Stimulated activated naive B cell treated with anti-CD40 and anti-IgM and Interleukin-4, amounts not matched to agents 10 μg/mL and 1 μg/mL and 100 μg/mL, for 72 hours (primary cell): ENCODE results near the gene ABCA1.
"Not testable (repeated sequence)": the region's sequence is repeated elsewhere in the genome, so short reads cannot be mapped to it uniquely, and the experiment has no call there.

Experiments
- ATAC-seq, 2 donors: fragments of 150-1000 bp; cut with Tn5 transposase; replicated peaks; 2 replicates each; pipeline ENCODE4 v1.10.0; 2021; ENCODE audit warnings: moderate library complexity in 1 of 2
- DNase-seq: peaks from one replicate; pipeline ENCODE4 v3.0.0; 2021
- H3K27ac Mint-ChIP-seq: one replicate; pipeline ENCODE4 v1.8.0; 2022; ENCODE audit warnings: mild to moderate bottlenecking, mixed read lengths
- H3K27me3 Mint-ChIP-seq, 2 donors: one replicate each; pipeline ENCODE4 v1.8.0; 2022; ENCODE audit warnings: mixed read lengths in 2 of 2
- H3K36me3 Mint-ChIP-seq, 2 donors: one replicate each; pipeline ENCODE4 v1.8.0; 2022; ENCODE audit warnings: mixed read lengths in 2 of 2, mild to moderate bottlenecking in 1 of 2
- H3K4me1 Mint-ChIP-seq, 2 donors: one replicate each; pipeline ENCODE4 v1.8.0; 2022; ENCODE audit warnings: mixed read lengths in 2 of 2, mild to moderate bottlenecking in 1 of 2
- H3K4me3 Mint-ChIP-seq, 2 donors: one replicate each; pipeline ENCODE4 v1.8.0; 2022; ENCODE audit warnings: mild to moderate bottlenecking in 2 of 2, mixed read lengths in 2 of 2, moderate library complexity in 1 of 2
- H3K9me3 Mint-ChIP-seq, 2 donors: one replicate each; pipeline ENCODE4 v1.8.0; 2022; ENCODE audit warnings: mixed read lengths in 2 of 2, mild to moderate bottlenecking in 1 of 2

ABCA1 gene

GRCh38 chr9:104963076-104963475, 35.1 kb upstream of the ABCA1 start:
- DNase-seq (no peak), ATAC-seq (no peak)
- H3K36me3 Mint-ChIP-seq: no peaks in the 10 kb centered on the region
- no peaks in the 10 kb centered on the region for H3K9me3 Mint-ChIP-seq
- no peak overlapping the region for H3K4me3 Mint-ChIP-seq
- H3K27ac Mint-ChIP-seq: no peak overlapping the region
- peaks cover 11 to 16% of the 10 kb centered on the region in 2 donors for H3K27me3 Mint-ChIP-seq
- peaks cover 5 to 7% of the 10 kb centered on the region in 2 donors for H3K4me1 Mint-ChIP-seq

GRCh38 chr9:104961701-104962359, 33.9 kb upstream of the ABCA1 start:
- Mint-ChIP-seq H3K27me3 (peaks cover 11 to 16% of the 10 kb centered on the region in 2 donors), H3K4me1 (peaks cover 5% of the 10 kb centered on the region in 2 donors), H3K27ac (no peak overlapping the region), H3K4me3 (no peak overlapping the region), H3K36me3 (no peaks in the 10 kb centered on the region), H3K9me3 (no peaks in the 10 kb centered on the region)
- no peak for ATAC-seq
- DNase-seq: no peak

- H3K4me1 Mint-ChIP-seq: peaks cover 5% of the 10 kb centered on the region in 2 donors
- peak; percentile 82 to 93 for ATAC-seq
- no peak for DNase-seq
- H3K4me3 Mint-ChIP-seq: no peak overlapping the region
- H3K36me3 Mint-ChIP-seq: no peaks in the 10 kb centered on the region
- peaks cover 11 to 16% of the 10 kb centered on the region in 2 donors for H3K27me3 Mint-ChIP-seq
- H3K9me3 Mint-ChIP-seq: no peaks in the 10 kb centered on the region
- H3K27ac Mint-ChIP-seq: no peak overlapping the region
Observed at GRCh38 chr9:104961238-104961637, 33.3 kb upstream of the ABCA1 start.

DNA sequence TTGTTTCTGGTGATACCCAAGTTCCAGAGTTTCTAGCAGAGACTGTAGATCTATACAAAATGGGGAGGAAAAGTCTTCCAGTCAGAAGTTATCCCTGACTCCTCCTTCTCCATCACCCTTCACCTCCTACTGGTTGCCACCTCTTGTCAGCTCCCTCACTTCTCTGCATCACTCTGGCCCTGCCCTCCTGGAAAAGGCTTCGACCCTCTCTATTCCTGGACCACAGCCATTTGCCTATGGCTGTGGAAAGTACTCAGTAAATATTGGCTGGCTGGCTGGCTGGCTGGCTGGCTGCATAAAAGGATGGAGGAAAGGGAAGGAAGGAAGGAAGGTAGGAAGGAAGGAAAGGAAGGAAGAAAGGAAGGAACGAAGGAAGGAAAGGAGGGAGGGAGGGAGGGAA, 32.7 kb upstream of the ABCA1 start:
- no peak overlapping the region for H3K27ac Mint-ChIP-seq

DNA sequence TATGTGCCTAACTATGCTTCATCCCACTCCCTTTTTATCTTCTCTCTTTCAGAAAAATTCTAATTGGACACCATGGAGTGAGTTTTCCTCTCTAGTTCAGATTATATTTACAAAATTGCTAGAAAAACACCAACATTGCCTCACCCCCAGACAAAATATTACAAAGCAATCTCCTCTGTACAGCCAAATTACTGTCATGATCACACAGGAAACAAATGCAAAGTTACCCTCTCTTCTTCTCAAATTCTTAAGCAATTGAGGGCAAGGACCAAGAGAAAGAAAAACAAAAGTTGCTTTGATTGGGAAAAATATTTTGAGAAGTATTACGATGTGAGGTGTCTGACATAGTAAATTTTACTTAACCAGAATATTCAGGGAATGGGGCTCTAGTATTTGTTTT, 30.8 kb upstream of the ABCA1 start:
- ATAC-seq (no peak), DNase-seq (no peak)
- Mint-ChIP-seq H3K27me3 (peaks cover 11 to 16% of the 10 kb centered on the region in 2 donors), H3K4me1 (peaks cover 5% of the 10 kb centered on the region in 2 donors), H3K9me3 (no peaks in the 10 kb centered on the region), H3K4me3 (no peak overlapping the region), H3K27ac (no peak overlapping the region), H3K36me3 (no peaks in the 10 kb centered on the region)

More for the DNA sequence above, 32.7 kb upstream of the ABCA1 start:
- ATAC-seq (no peak), DNase-seq (no peak)
- H3K27me3 Mint-ChIP-seq: peaks cover 11 to 16% of the 10 kb centered on the region in 2 donors
- peaks cover 5% of the 10 kb centered on the region in 2 donors for H3K4me1 Mint-ChIP-seq
- no peaks in the 10 kb centered on the region for H3K9me3 Mint-ChIP-seq
- no peak overlapping the region for H3K4me3 Mint-ChIP-seq
- no peaks in the 10 kb centered on the region for H3K36me3 Mint-ChIP-seq

DNA sequence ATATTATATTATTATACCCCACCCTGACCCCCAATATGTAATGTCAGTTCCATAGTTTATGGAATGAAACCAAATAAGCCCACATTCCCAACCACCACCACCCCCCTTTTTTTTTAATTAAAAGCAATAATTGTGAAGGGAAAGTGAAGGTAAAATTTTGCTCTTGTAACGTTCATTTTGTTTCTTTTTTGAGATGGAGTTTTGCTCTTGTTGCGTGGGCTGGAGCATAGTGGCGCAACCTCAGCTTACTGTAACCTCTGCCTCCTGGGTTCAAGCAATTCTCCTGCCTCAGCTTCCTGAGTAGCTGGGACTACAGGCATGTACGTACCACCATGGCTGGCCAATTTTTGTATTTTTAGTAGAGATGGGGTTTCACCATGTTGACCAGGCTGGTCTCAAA, 30.1 kb upstream of the ABCA1 start:
- not testable (repeated sequence) for H3K36me3 Mint-ChIP-seq, H3K4me3 Mint-ChIP-seq, H3K27ac Mint-ChIP-seq, H3K9me3 Mint-ChIP-seq, DNase-seq, H3K4me1 Mint-ChIP-seq, ATAC-seq
- peaks cover 11 to 16% of the 10 kb centered on the region in 2 donors for H3K27me3 Mint-ChIP-seq

- DNase-seq (no peak), ATAC-seq (no peak)
- H3K4me3 Mint-ChIP-seq: no peak overlapping the region
- H3K9me3 Mint-ChIP-seq: no peaks in the 10 kb centered on the region
- no peaks in the 10 kb centered on the region for H3K27me3 Mint-ChIP-seq
- H3K4me1 Mint-ChIP-seq: no peaks in the 10 kb centered on the region
- H3K27ac Mint-ChIP-seq: no peak overlapping the region
- no peaks in the 10 kb centered on the region for H3K36me3 Mint-ChIP-seq
Observed at GRCh38 chr9:104951487-104951886, 23.5 kb upstream of the ABCA1 start.

GRCh38 chr9:104950838-104951237, 22.9 kb upstream of the ABCA1 start:
- H3K27me3 Mint-ChIP-seq: no peaks in the 10 kb centered on the region
- H3K4me3 Mint-ChIP-seq: no peak overlapping the region
- no peak overlapping the region for H3K27ac Mint-ChIP-seq
- ATAC-seq (no peak), DNase-seq (no peak)
- H3K4me1 Mint-ChIP-seq: no peaks in the 10 kb centered on the region
- no peaks in the 10 kb centered on the region for H3K36me3 Mint-ChIP-seq
- no peaks in the 10 kb centered on the region for H3K9me3 Mint-ChIP-seq

DNA sequence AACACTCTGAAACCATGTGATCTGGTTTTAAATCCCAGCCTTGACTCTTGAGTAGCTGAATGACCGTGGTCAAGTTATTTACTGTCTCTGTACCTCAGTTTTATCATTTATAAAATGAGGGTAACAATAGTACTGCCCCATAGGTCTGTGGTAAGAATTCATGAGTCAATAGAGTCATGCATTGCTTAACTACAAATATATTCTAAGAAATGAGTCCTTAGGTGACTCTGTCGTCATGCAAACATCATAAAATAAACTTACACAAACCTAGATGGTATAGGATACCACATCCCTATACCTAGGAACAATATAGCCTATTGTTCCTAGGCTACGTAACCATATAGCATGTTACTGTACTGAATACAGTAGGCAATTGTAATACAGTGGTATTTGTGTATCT, 20.3 kb upstream of the ABCA1 start:
- DNase-seq (no peak), ATAC-seq (no peak)
- H3K9me3 Mint-ChIP-seq: no peaks in the 10 kb centered on the region
- no peaks in the 10 kb centered on the region for H3K27me3 Mint-ChIP-seq
- H3K4me3 Mint-ChIP-seq: no peak overlapping the region
- no peak overlapping the region for H3K27ac Mint-ChIP-seq
- no peaks in the 10 kb centered on the region for H3K36me3 Mint-ChIP-seq
- H3K4me1 Mint-ChIP-seq: no peaks in the 10 kb centered on the region

DNA sequence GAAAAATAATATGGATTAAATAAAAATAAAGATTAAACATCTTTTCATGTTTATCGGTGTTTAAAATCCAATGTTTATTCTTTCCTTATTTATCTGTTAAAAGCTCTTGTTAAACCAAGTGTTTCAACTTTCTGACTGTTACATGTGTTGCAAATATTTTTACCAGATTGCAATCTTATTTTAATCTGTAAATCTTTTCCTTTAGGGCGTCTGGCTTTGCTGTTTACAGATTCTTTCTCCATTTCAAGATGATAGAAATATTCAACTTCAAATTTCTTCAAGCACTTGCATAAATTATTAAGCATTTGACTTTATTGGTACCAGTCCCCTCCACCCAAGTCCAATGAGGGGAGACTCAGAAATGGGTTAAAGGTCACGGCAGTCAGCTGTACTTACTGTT, 16.9 kb upstream of the ABCA1 start:
- H3K27me3 Mint-ChIP-seq: no peaks in the 10 kb centered on the region
- ATAC-seq (no peak), DNase-seq (no peak)
- no peaks in the 10 kb centered on the region for H3K36me3 Mint-ChIP-seq
- H3K4me1 Mint-ChIP-seq: peaks cover 0 to 3% of the 10 kb centered on the region in 2 donors
- H3K4me3 Mint-ChIP-seq: no peak overlapping the region
- H3K9me3 Mint-ChIP-seq: no peaks in the 10 kb centered on the region
- H3K27ac Mint-ChIP-seq: no peak overlapping the region

GRCh38 chr9:104944356-104944755, 16.4 kb upstream of the ABCA1 start:
- H3K4me3 Mint-ChIP-seq: no peak overlapping the region
- H3K27me3 Mint-ChIP-seq: no peaks in the 10 kb centered on the region
- ATAC-seq (no peak), DNase-seq (no peak)
- no peaks in the 10 kb centered on the region for H3K9me3 Mint-ChIP-seq
- no peak overlapping the region for H3K27ac Mint-ChIP-seq
- no peaks in the 10 kb centered on the region for H3K36me3 Mint-ChIP-seq
- H3K4me1 Mint-ChIP-seq: peaks cover 0 to 3% of the 10 kb centered on the region in 2 donors

DNA sequence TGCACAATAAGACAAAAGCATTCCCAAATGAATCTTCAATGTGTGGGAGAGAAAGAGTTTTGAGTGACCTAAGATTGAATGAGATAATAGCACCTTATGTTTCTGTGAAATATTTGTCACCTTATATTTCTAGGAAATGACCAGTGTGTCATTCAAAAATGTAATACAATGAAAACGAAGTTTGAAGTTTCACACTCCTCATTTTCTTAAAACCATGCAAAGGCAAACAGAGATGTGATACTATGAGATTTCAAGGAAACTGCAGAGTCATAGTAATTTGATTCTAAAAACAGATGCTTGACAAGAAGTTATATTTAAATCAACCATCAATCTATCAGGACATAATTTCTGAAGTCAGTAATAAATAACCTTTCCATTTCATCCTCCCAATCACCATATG, 13.6 kb upstream of the ABCA1 start:
- no peaks in the 10 kb centered on the region for H3K27me3 Mint-ChIP-seq
- no peaks in the 10 kb centered on the region for H3K9me3 Mint-ChIP-seq
- no peak for ATAC-seq
- no peak overlapping the region for H3K4me3 Mint-ChIP-seq
- peaks cover 0 to 3% of the 10 kb centered on the region in 2 donors for H3K4me1 Mint-ChIP-seq
- no peak for DNase-seq
- H3K27ac Mint-ChIP-seq: no peak overlapping the region
- H3K36me3 Mint-ChIP-seq: no peaks in the 10 kb centered on the region

- ATAC-seq (no peak), DNase-seq (no peak)
- Mint-ChIP-seq H3K9me3 (no peaks in the 10 kb centered on the region), H3K4me3 (no peak overlapping the region), H3K27me3 (no peaks in the 10 kb centered on the region), H3K36me3 (no peaks in the 10 kb centered on the region), H3K27ac (no peak overlapping the region), H3K4me1 (peaks cover 9 to 11% of the 10 kb centered on the region in 2 donors)
Observed at GRCh38 chr9:104936291-104936690, 8.3 kb upstream of the ABCA1 start.

- peaks cover 7 to 11% of the 10 kb centered on the region in 2 donors for H3K4me1 Mint-ChIP-seq
- ATAC-seq, H3K27me3 Mint-ChIP-seq, H3K4me3 Mint-ChIP-seq, H3K9me3 Mint-ChIP-seq, DNase-seq, H3K36me3 Mint-ChIP-seq, H3K27ac Mint-ChIP-seq: not testable (repeated sequence)
Observed at GRCh38 chr9:104935501-104935810, 7.5 kb upstream of the ABCA1 start.

- no peaks in the 10 kb centered on the region for H3K36me3 Mint-ChIP-seq
- no peak overlapping the region for H3K4me3 Mint-ChIP-seq
- H3K4me1 Mint-ChIP-seq: peaks cover 7 to 11% of the 10 kb centered on the region in 2 donors
- no peak overlapping the region for H3K27ac Mint-ChIP-seq
- H3K27me3 Mint-ChIP-seq: no peaks in the 10 kb centered on the region
- DNase-seq (no peak), ATAC-seq (no peak)
- no peaks in the 10 kb centered on the region for H3K9me3 Mint-ChIP-seq
Observed at GRCh38 chr9:104934691-104935500, 6.9 kb upstream of the ABCA1 start.
